BLaER1 (cell line): Measurements from ENCODE around the gene EDN1.
"Not testable (repeated sequence)": the region's sequence is repeated elsewhere in the genome, so short reads cannot be mapped to it uniquely, and the experiment has no call there.

ENCODE experiments used
- H3K27ac ChIP-seq: shearing (Covaris generic); formaldehyde crosslinking; 2 replicates; pipeline ENCODE4 v1.8.1; 2022
- H3K27me3 ChIP-seq: shearing (Covaris generic); formaldehyde crosslinking; 2 replicates; pipeline ENCODE4 v1.8.1; 2022
- H3K36me3 ChIP-seq: shearing (Covaris generic); formaldehyde crosslinking; 2 replicates; pipeline ENCODE4 v1.8.1; 2022
- H3K4me1 ChIP-seq: shearing (Covaris generic); formaldehyde crosslinking; 2 replicates; pipeline ENCODE4 v1.8.1; 2022
- H3K4me2 ChIP-seq: shearing (Covaris generic); formaldehyde crosslinking; 2 replicates; pipeline ENCODE4 v1.8.1; 2022
- H3K4me3 ChIP-seq: shearing (Covaris generic); formaldehyde crosslinking; 2 replicates; pipeline ENCODE4 v1.8.1; 2022
- H3K9ac ChIP-seq: shearing (Covaris generic); formaldehyde crosslinking; 2 replicates; pipeline ENCODE4 v1.8.1; 2022
- H3K9me3 ChIP-seq: shearing (Covaris generic); formaldehyde crosslinking; 2 replicates; pipeline ENCODE4 v1.8.1; 2022
- H4K20me1 ChIP-seq: shearing (Covaris generic); formaldehyde crosslinking; 2 replicates; pipeline ENCODE4 v1.8.1; 2022
- Cebpa-rat ChIP-seq: shearing (Covaris generic); IDR thresholded peaks from 2 replicates; pipeline ENCODE4 v1.8.1; 2022

Gene EDN1

DNA sequence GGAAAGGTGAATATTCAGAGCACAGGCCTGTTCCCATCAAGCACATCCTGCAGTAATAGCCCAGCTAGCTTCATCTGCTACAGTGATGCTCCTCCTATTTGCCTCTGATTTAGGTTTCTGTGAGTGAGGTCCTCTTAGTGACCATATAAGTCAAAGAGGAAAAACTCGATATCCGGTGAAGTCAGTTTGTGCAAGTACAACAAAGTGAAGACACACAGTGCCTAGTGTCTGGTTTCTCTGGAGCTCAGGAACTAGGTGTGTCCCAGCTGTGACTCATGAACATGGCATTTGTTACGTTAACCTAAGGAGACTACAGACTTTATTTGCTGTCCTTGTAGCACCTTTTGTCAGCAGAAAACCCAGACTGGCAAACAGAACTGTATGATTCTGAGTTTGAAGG, 33.9 kb downstream of the EDN1 start:
- Histone ChIP-seq H3K4me1 (no peaks in the 10 kb centered on the region), H3K27ac (no peak overlapping the region), H3K4me3 (no peak overlapping the region), H3K27me3 (no peaks in the 10 kb centered on the region), H3K9ac (no peak overlapping the region), H3K9me3 (peaks cover 6% of the 10 kb centered on the region), H3K36me3 (no peaks in the 10 kb centered on the region), H3K4me2 (no peak overlapping the region), H4K20me1 (no peaks in the 10 kb centered on the region)
- TF ChIP-seq Cebpa-rat, result no peak

DNA sequence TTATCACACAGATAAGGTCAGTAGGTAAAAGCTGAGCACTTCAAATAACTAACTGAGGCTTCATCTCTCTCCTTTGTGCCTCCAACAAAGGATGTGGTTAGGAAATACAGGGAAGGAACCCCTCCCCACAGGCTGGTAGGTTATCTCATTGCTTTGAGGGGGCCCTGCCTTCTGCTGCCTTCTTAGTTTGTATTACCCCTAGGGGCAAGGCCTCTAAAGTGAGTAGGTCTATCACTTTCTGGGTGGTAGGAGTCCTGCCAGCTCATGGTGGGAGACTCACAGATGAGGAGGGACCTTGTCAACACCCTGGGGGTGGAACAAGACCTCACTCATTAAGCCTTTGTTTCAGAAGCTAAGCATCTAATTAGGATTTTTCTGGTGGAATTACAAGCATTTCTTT, 34.6 kb downstream of the EDN1 start:
- Histone ChIP-seq H3K9ac (no peak overlapping the region), H3K36me3 (no peaks in the 10 kb centered on the region), H3K9me3 (no peaks in the 10 kb centered on the region), H4K20me1 (no peaks in the 10 kb centered on the region), H3K27me3 (no peaks in the 10 kb centered on the region), H3K4me3 (no peak overlapping the region), H3K4me2 (no peak overlapping the region), H3K27ac (no peak overlapping the region), H3K4me1 (no peaks in the 10 kb centered on the region)
- TF ChIP-seq Cebpa-rat, result no peak

DNA sequence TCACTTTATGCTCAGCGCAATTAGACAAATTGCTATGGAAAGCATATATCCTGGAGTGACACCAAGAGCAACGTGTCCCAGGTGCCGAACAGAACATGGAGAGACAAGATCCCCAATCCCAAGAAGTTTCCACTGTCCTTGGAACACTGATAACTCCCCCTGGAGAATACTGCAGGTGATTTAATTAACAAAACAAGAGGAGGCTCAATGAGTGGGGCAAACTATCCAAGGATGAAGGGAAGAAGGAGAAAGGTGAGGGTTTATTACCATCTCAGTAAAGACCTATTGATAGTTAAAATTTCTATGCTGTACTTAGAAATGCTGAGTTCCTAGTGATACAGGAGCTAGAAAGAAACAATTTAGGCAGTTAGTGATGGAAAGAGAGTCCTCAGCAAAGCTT, 35.7 kb downstream of the EDN1 start:
- H3K27ac ChIP-seq, result no peak overlapping the region

DNA sequence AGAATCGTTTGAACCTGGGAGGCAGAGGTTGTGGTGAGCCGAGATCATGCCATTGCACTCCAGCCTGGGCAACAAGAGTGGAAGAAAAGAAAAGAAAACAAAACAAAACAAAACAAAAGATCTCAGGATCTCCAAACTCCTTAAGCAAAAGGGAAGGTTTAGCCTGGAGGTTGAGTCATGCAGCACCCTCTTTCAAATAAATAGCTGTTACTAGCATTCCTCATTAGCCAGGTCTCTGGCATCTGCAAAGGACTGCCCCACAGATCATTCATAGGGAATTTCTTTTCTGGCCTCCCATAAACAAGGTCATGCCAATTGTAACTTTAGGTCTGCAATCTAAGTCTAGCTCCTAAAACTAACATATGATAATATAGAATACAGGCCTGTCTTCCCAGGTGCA, 37.2 kb downstream of the EDN1 start:
- Histone ChIP-seq H4K20me1 (no peaks in the 10 kb centered on the region), H3K9me3 (no peaks in the 10 kb centered on the region), H3K27ac (no peak overlapping the region), H3K9ac (no peak overlapping the region), H3K36me3 (no peaks in the 10 kb centered on the region), H3K27me3 (no peaks in the 10 kb centered on the region), H3K4me1 (peaks cover 4% of the 10 kb centered on the region), H3K4me3 (no peak overlapping the region), H3K4me2 (no peak overlapping the region)
- TF ChIP-seq Cebpa-rat, result no peak

More for the DNA sequence above, 35.7 kb downstream of the EDN1 start:
- no peak overlapping the region for H3K9ac ChIP-seq
- no peak for TF ChIP-seq Cebpa-rat
- no peaks in the 10 kb centered on the region for H3K9me3 ChIP-seq
- H3K4me1 ChIP-seq, result no peaks in the 10 kb centered on the region
- H3K36me3 ChIP-seq, result no peaks in the 10 kb centered on the region
- no peak overlapping the region for H3K4me3 ChIP-seq
- H4K20me1 ChIP-seq, result no peaks in the 10 kb centered on the region
- H3K4me2 ChIP-seq, result no peak overlapping the region
- no peaks in the 10 kb centered on the region for H3K27me3 ChIP-seq

DNA sequence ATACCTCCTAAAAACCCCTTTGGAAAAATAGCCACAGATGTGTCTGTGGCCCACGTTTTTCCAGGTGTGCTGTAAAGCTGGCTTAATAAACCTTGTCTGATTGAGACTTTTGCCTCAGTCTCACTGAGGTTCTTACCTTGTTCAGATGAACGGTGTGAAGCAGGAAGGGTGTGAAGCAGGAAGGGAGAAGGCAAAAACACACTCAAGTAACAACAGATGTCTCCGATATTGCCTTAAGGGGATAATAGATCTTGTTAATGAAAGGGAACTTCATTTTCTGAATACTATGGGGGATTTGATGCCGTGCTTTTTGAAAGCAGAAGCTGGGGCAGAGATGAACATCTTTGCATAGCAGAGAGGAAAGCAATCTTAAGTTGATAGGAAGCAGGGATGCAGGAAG, 37.8 kb downstream of the EDN1 start:
- Histone ChIP-seq H3K4me3 (no peak overlapping the region), H3K27me3 (no peaks in the 10 kb centered on the region), H3K9ac (no peak overlapping the region), H3K4me1 (peaks cover 10% of the 10 kb centered on the region), H4K20me1 (no peaks in the 10 kb centered on the region), H3K9me3 (no peaks in the 10 kb centered on the region), H3K27ac (no peak overlapping the region), H3K36me3 (no peaks in the 10 kb centered on the region), H3K4me2 (no peak overlapping the region)
- TF ChIP-seq Cebpa-rat, result no peak

DNA sequence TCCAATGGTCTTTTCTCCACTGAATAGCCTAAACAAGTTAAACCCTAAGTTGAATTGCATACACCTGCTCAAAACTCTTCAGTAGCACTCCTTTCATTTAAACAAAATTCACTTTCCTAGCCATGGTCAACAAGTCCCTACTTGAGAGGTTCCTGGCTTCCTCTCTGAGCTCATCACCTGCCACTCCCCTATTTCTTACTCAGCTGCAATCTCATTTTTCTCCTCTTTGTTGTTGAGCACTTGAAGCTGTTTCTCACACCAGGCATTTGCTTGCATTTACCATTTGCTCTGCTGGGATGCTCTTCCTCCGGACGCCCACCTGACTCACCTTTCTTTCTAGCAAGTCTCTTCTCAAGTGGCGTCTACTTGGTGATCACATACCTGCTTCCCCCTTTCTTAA, 38.5 kb downstream of the EDN1 start:
- Histone ChIP-seq H3K4me1 (peaks cover 15% of the 10 kb centered on the region), H3K4me2 (no peak overlapping the region)

DNA sequence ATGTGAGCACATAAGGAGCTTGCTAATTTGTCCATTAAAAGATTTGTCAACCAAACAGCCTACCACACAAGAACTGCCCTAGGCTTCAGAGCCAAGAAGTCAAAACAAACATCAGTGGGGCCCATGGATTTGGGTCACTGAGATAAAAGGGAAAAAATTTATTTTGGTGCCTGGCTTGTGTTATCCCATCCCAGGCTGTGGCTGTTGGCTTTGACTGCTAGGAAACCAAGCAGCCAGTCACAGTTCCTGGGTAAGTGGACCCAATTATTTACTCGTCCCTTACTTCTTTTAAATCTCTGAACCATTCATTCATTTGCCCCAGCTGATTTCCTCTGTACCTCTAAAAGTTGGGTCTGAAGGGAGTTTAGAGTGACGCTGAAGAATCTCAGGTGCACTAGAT, 41.3 kb downstream of the EDN1 start:
- Histone ChIP-seq H3K9me3 (no peaks in the 10 kb centered on the region), H3K27ac (no peak overlapping the region), H3K4me1 (peaks cover 15% of the 10 kb centered on the region), H4K20me1 (no peaks in the 10 kb centered on the region), H3K9ac (no peak overlapping the region), H3K27me3 (no peaks in the 10 kb centered on the region), H3K36me3 (no peaks in the 10 kb centered on the region), H3K4me2 (no peak overlapping the region), H3K4me3 (no peak overlapping the region)
- TF ChIP-seq Cebpa-rat, result no peak

More for the DNA sequence above, 38.5 kb downstream of the EDN1 start:
- H3K9me3 ChIP-seq, result no peaks in the 10 kb centered on the region
- H4K20me1 ChIP-seq, result no peaks in the 10 kb centered on the region
- no peaks in the 10 kb centered on the region for H3K36me3 ChIP-seq
- H3K4me3 ChIP-seq, result no peak overlapping the region
- H3K9ac ChIP-seq, result no peak overlapping the region
- no peaks in the 10 kb centered on the region for H3K27me3 ChIP-seq
- no peak overlapping the region for H3K27ac ChIP-seq
- TF ChIP-seq Cebpa-rat, result no peak

DNA sequence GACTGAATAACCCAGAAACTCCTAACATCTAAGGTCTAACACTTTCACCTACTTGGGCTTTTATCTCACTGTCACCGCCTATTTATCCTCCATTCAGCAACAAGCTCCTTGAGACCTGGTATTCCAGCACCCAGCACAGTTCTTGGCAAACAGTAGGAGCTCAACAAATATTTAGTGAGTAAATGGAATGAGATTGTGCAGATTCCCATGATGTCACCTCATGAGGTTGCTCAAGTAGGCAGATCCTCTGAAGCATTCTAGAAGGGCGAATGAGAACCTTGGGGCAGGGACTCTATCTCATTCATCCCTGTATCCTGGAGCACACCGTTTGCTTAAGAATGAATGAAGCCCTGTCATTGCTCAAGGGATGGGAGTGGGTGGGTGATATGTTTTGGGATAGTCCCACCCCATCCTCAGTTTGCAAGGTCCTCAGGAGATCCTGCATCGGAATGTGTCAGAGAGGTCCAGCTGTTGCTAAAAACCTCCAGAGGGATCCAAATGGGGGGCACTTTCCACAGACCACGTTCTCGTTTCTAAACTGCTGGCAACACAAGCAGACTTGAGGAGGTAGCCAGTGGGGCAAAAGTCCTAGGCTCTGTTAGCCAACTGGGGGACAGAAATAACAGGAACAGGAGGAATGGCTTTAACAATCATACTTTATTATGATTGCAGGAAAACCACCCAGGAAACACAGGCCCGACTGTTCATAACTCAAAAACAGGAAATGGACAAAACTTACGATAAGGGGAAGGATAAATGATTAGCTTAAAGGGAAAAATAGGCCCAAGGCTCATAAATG, 42.0 kb downstream of the EDN1 start:
- Histone ChIP-seq H3K9ac (no peak overlapping the region), H4K20me1 (no peaks in the 10 kb centered on the region), H3K27ac (peak overlapping the region; percentile 30; the same call in 1 of the 2 replicates), H3K4me2 (peak overlapping the region; percentile 57), H3K4me3 (no peak overlapping the region), H3K36me3 (no peaks in the 10 kb centered on the region), H3K27me3 (no peaks in the 10 kb centered on the region), H3K9me3 (no peaks in the 10 kb centered on the region), H3K4me1 (peaks cover 15% of the 10 kb centered on the region)
- no peak for TF ChIP-seq Cebpa-rat

DNA sequence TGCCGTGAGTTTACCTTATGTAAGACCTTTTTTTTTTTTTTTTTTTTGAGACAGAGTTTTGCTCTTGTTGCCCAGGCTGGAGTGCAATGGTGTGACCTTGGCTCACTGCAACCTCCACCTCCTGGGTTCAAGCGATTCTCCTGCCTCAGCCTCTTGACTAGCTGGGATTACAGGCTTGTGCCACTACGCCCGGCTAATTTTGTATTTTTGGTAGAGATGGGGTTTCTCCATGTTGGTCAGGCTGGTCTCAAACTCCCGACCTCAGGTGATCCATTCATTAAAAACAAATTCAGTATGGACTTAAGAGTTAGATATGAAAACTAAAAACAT, 42.6 kb downstream of the EDN1 start:
- H3K4me2 ChIP-seq, result peak overlapping the region; percentile 57
- not testable (repeated sequence) for H3K27ac ChIP-seq, H3K9me3 ChIP-seq, H4K20me1 ChIP-seq, H3K27me3 ChIP-seq, H3K4me3 ChIP-seq, H3K36me3 ChIP-seq, H3K9ac ChIP-seq
- peaks cover 15% of the 10 kb centered on the region for H3K4me1 ChIP-seq

DNA sequence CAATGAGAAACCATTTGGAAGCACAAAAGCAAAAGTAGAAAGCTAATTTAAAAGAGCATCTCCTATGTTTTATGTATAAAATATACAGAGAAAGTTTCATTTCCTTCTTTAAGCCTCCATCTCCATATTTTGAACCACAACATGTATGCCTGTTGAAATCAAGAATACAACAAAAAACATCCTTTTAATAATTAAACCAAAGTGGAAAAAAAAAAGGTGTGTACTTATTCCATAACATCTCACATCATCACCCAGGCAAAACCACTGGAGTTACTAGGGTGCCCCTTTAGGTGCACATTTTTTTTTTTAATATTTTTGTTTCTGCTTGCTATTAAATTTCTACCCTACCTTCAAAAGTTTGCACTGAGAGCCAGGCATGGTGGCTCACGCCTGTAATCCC, 43.0 kb downstream of the EDN1 start:
- Histone ChIP-seq H3K9me3 (no peaks in the 10 kb centered on the region), H3K4me3 (no peak overlapping the region), H3K27me3 (no peaks in the 10 kb centered on the region), H3K4me2 (no peak overlapping the region), H3K4me1 (peaks cover 15% of the 10 kb centered on the region), H3K9ac (no peak overlapping the region), H3K36me3 (no peaks in the 10 kb centered on the region), H4K20me1 (no peaks in the 10 kb centered on the region), H3K27ac (no peak overlapping the region)
- no peak for TF ChIP-seq Cebpa-rat
